ENCODE results near the gene IL36A. TPM values are rescaled to one million over a fixed set of nuclear protein-coding genes. Genes with fewer than 3 reads are reported as not detected.

The IL36A gene
- polyA plus RNA-seq, 2 of the 4 experiments (the other 2 are of a cell fraction): not detected

- no peak for TF ChIP-seq PBX3 (IDR thresholded peaks at IDR 0.05)
These were observed 8.0 kb downstream of the IL36A start (continued) for GRCh38 chr2:113013336-113013661.

GRCh38 chr2:113014067-113014466 is 8.8 kb downstream of the IL36A start:
- FAIRE-seq (no peak), DNase-seq (ENCODE audit: low read depth in 1 of 2, low spot score in 1 of 2) (no peak), ATAC-seq (no peak)
- no peaks in the 10 kb centered on the region for H3K9me3 ChIP-seq
- no peak overlapping the region for H3K27ac ChIP-seq
- ChIA-PET POLR2A (no interaction called here), CTCF (no interaction called here)
- no peak overlapping the region for H3K4me2 ChIP-seq
- TF ChIP-seq RFX5 (IDR thresholded peaks at IDR 0.05) (no peak), ZC3H11A (IDR thresholded peaks at IDR 0.05) (no peak), FOSL2 (IDR thresholded peaks at IDR 0.05) (no peak), FOSL2 (CRISPR knock-in tag; IDR thresholded peaks at IDR 0.05) (no peak), REST (IDR thresholded peaks at IDR 0.05) (no peak), EHMT2 (IDR thresholded peaks at IDR 0.05; ENCODE audit: low read depth) (no peak), CHD2 (IDR thresholded peaks at IDR 0.05; ENCODE audit: low read length, partially characterized antibody) (no peak), HDAC2 (IDR thresholded peaks at IDR 0.05) (no peak), HOXB5 (CRISPR knock-in tag; IDR thresholded peaks at IDR 0.05) (no peak), TP53 (CRISPR knock-in tag; IDR thresholded peaks at IDR 0.05) (no peak), ZNF302 (CRISPR knock-in tag; IDR thresholded peaks at IDR 0.05) (no peak), HEYL (CRISPR knock-in tag; IDR thresholded peaks at IDR 0.05) (no peak), CBX8 (IDR thresholded peaks at IDR 0.05) (no peak), RNF2 (IDR thresholded peaks at IDR 0.05; ENCODE audit: borderline replicate concordance, low read depth) (no peak), NR3C1 (IDR thresholded peaks at IDR 0.05) (no peak), SREBF2 (IDR thresholded peaks at IDR 0.05) (no peak), BHLHE40 (IDR thresholded peaks at IDR 0.05; ENCODE audit: low read depth, low read length) (no peak), RARB (CRISPR knock-in tag; IDR thresholded peaks at IDR 0.05) (no peak), FOSB (CRISPR knock-in tag; IDR thresholded peaks at IDR 0.05) (no peak)
- no peak overlapping the region for H3K4me3 ChIP-seq
- peaks cover 17% of the 10 kb centered on the region for H3K4me1 ChIP-seq
- WGBS (ENCODE audit: missing lambda C conversion rate): 100% methylated on average over 2 of the region's 2 CpGs

GRCh38 chr2:113015042-113015441 is 9.8 kb downstream of the IL36A start:
- ChIA-PET POLR2A (no interaction called here), CTCF (no interaction called here)
- ATAC-seq: no peak
- Histone ChIP-seq H3K4me1 (peaks cover 16% of the 10 kb centered on the region), H3K4me2 (no peak overlapping the region), H3K27ac (no peak overlapping the region), H3K4me3 (no peak overlapping the region), H3K9me3 (no peaks in the 10 kb centered on the region)
- 56% methylated on average over 1 of the region's 1 CpG for WGBS (ENCODE audit: missing lambda C conversion rate)
- no peak for FAIRE-seq
- no peak for DNase-seq (ENCODE audit: low read depth in 1 of 2, low spot score in 1 of 2)
- no peak for TF ChIP-seq KDM1A (IDR thresholded peaks at IDR 0.05; ENCODE audit: low read depth)
- no peak for TF ChIP-seq CHD4 (IDR thresholded peaks at IDR 0.05; ENCODE audit: borderline replicate concordance)
- TF ChIP-seq MAX (IDR thresholded peaks at IDR 0.05): no peak
- TF ChIP-seq NFE2L2 (conservative IDR thresholded peaks at IDR 0.05; ENCODE audit: low read length): no peak
- TF ChIP-seq GATA3 (IDR thresholded peaks at IDR 0.05; ENCODE audit: borderline replicate concordance): no peak
- TF ChIP-seq MYC (IDR thresholded peaks at IDR 0.05; ENCODE audit: borderline replicate concordance, low read length): no peak
- no peak for TF ChIP-seq ZC3H11A (IDR thresholded peaks at IDR 0.05)
- no peak for TF ChIP-seq POLR2AphosphoS2 (conservative IDR thresholded peaks at IDR 0.05; ENCODE audit: low read length)
- TF ChIP-seq TFCP2L1 (CRISPR knock-in tag; IDR thresholded peaks at IDR 0.05): no peak
- no peak for TF ChIP-seq E2F6 (IDR thresholded peaks at IDR 0.05; ENCODE audit: borderline replicate concordance, low read depth)
- TF ChIP-seq PHF8 (IDR thresholded peaks at IDR 0.05; ENCODE audit: borderline replicate concordance, low read depth): no peak
- no peak for TF ChIP-seq JUN (IDR thresholded peaks at IDR 0.05)
- no peak for TF ChIP-seq FOXS1 (CRISPR knock-in tag; IDR thresholded peaks at IDR 0.05)
- TF ChIP-seq SREBF2 (IDR thresholded peaks at IDR 0.05): no peak
